Activated CD4-positive, alpha-beta T cell treated with anti-CD3 and anti-CD28 coated beads, Interleukin-2, Interleukin-4, amounts not matched to agents 100 ng/mL and 50 ng/mL, durations not matched to agents 16 hours and 8 hours (primary cell): Measurements from ENCODE around the gene CNOT11.
A peak's percentile ranks its signal among the peaks of the same experiment; 100 is the strongest.
"Not testable (repeated sequence)": the region's sequence is repeated elsewhere in the genome, so short reads cannot be mapped to it uniquely, and the experiment has no call there.

ENCODE experiments used
- DNase-seq: peaks from one replicate; pipeline ENCODE4 v3.0.0-alpha.2; 2020; ENCODE audit warnings: low spot score

Gene CNOT11

DNA sequence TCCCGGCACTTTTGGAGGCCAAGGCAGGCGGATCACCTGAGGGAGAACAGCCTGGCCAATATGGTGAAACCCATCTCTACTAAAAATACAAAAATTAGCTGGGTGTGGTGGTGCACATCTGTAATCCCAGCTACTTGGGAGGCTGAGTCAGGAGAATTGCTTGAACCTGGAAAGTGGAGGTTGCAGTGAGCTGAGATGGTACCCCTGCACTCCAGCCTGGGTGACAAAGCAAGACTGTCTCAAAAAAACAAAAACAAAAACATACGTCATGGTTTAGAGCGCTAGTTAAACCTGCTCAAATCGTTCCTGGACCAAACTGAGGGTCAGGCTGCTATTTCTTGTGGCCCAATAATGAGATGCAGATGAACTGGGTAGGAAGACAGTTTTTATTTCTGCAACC, 7.2 kb upstream of the CNOT11 start:
- not testable (repeated sequence) for DNase-seq

DNA sequence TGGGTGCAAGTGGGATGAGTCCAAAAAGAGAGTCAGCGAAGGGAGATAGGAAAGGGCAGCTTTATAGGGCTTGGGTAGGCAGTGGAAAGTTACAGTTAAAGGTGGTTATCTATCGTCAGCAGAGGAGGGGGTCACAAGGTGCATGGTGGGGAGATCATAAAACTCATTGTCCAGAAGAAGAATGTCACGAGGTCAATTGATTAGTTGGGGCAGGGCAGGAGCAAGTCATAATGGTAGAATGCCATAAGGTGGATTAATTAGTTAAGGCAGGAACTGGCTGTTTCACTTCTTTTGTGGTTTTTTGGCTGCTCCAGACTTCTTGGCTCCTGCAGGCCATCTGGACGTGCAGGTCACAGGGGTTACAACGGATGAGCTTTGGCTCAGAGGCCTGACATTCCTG, 3.9 kb upstream of the CNOT11 start:
- not testable (repeated sequence) for DNase-seq

- no peak for DNase-seq
Measured at GRCh38 chr2:101249826-101250225, 2.9 kb upstream of the CNOT11 start.

DNA sequence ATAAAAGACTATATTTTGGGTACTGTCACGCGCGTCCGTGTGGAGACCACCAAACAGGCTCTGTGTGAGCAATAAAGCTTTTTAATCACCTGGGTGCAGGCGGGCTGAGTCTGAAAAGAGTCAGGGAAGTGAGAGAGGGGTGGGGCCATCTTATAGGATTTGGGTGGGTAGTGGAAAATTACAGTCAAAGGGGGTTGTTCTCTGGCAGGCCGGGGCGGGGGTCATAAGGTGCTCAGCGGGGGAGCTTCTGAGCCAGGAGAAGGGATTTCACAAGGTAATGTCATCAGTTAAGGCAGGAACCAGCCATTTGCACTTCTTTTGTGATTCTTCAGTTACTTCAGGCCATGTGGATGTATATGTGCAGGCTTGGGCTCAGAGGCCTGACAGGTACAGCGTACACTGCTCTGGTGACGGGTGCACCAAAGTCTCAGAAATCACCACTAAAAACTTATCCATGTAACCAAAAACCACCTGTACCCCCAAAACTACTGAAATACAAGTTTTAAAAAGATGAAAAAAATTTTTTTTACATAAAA, 1.4 kb upstream of the CNOT11 start:
- not testable (repeated sequence) for DNase-seq

GRCh38 chr2:101251844-101252407, 760 bp upstream of the CNOT11 start:
- no peak for DNase-seq

- peak; percentile 65 for DNase-seq
Measured at GRCh38 chr2:101253013-101253702, 472 bp downstream of the CNOT11 start.

GRCh38 chr2:101253703-101254450, 1.2 kb downstream of the CNOT11 start:
- DNase-seq, result peak; percentile 17

- DNase-seq, result no peak
Measured at GRCh38 chr2:101255501-101255900, 2.8 kb downstream of the CNOT11 start.

- no peak for DNase-seq
Measured at GRCh38 chr2:101256316-101256715, 3.6 kb downstream of the CNOT11 start.

DNA sequence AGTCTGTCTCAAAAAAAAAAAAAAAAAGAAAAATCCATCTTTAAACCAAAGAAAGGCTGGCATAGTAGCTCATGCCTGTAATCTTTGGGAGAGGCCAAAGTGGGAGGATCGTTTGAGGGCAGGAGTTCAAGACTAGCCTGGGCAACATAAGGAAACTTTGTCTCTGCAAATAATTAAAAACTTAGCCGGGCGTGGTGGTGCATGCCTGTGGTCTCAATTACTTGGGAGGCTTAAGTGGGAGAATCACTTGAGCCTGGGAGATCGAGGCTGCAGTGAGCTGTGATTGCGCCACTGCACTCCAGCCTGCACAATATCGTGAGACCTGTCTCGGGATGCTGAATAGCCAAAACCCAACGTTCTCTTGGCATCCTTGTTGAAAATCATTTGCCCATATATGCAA, 6.1 kb downstream of the CNOT11 start:
- DNase-seq, result no peak

DNA sequence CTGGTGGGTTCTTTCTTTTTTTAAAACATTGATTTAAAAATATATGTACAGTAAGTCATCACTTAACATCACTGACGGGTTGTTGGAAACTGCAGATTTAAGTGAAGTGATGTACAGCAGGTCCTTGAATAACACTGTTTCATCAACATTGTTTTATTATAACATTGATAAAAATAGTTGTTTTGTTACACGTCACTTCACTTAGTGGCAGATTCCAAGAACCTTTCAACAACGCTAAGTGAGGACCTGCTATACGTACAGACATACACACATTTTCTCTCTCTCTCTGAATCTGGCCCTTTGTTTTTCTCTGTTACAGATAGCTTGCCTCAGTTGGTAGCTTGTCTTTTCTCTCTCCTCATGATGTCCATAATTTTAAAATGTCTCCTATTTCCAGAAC, 9.5 kb downstream of the CNOT11 start:
- DNase-seq, result no peak

- no peak for DNase-seq
Measured at GRCh38 chr2:101263377-101263800, 10.7 kb downstream of the CNOT11 start.

DNA sequence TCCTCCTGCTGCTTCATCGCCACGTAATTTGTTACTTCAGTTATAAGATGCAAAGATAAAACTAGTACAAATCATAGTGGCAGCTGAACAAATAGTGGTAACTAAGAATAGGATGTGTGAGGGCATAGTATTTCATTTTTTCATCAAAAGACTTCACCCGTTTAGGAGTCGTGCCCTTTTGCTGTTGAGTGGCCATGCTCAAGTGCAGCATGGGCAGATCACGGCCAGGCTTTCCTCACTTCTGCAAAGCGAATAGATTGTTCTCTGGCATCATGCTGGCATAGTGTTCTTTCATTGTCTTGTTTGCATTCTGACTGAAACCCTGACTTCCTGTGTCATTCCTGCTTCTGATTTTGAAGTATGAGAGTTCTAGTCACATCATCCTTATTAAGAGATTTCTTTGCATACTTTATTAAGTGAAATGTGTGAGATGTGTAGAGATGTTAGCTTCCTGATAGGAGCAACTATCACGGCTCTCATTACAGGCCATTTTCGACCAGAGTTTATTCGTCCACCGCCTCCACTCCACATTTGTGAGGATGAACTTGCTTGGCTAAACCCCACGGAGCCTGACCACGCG, 11.8 kb downstream of the CNOT11 start:
- peak; percentile 42 for DNase-seq

DNA sequence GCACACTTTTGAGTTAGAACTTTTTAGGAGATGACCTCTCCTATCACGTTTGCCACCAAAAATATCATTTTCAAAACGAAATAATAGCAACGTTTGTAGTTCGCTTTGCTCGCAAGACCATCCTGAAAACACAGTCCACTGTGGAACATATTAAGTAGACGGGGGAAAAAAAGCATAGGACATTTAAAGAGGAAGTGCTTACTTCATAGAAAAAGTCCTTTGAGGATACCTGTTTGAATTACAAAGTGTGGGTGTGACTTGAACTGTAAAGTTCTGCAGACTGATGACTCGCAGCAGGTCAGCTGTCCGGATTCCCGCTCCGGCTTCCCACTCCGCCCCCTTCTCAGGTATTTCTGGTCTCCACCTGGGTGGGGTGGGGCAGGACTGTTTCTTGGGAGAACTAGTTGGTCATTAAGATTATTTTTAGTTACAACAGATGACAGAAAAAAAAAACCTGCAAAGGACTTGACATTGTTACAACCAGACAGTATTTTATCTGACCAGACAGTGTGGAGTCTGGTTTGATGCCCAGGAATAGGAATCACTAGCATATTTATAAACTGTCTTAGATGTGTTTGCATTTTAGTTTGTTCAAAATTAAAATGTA, 13.3 kb downstream of the CNOT11 start:
- no peak for DNase-seq

DNA sequence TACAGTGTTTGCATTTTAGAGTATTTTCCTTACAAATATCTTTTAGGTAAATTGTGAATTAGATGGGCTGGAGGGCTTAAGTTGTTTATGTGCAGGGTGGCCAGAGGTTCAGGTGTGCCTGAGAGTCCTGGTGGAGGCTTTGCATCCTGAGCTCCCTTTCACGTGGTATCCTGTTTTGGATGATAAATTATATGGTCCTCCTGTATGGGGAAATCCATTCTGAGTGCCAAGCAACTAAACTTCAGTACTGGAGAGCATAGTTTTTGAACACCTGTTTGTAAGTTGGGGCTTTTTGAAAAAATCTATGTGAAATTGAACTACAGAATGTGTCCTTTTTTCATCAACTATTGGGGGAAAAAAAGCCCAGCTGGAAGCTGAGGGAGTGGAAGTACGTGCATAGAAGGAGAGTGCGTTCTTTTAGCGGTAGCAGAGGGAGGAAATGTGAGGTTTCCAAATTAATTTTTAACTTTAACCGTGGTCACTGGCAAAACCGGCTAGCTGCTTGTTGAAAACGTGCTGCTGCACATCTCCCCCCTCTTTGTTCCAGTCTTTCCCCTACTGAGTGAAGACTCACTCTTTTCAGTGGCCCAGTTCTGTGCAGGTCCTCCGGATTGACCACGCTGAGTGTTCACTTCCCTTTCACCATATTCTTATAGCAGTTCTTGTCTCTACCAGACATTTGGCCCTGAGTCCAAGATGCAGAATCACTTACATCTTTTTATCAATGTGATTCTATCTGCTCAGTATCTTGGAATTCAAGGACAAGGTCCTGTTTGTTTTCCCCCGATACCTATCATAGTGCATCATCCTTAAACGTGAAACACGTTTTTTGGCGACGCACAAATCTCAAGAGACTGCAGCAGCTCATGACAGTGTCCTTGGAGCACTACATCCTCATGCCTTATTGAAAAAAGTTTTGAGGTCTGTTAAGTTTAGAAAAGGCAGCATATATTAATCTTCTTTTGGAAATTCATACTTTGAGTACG, 15.3 kb downstream of the CNOT11 start:
- no peak for DNase-seq

- no peak for DNase-seq
Measured at GRCh38 chr2:101270700-101271259, 18.1 kb downstream of the CNOT11 start.

DNA sequence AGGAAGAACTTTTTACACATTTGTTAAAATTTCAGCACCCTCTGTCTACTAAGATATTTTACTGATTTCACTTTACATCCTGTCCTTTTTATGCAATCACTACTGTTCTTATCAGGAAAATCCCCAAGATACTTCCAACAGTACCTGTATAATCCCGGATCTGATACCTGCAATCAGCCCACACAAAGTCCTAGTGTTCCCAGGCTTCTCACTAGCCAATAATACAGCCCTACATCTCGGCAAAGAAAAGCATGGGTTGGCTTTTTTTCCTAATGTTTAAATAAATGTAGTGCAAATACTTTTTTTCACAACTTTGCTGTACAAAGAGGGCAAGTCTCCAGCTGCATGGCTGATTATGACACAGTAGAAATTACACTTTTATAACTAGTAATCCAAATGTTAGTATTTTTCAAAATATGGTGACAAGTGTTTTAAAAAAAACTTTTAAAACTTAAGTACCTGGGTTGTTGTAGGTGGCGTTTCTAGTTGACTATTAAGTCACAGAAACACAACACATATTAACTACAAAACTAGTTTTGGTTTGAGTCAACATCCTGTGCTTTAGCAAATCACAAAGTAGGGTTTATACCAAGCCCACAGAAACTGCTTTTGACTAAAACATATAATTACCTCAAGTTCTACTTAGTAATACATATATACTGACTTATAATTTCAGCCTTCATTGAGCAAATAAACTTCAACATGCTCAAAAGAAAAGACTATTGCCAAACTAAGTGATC, 19.5 kb downstream of the CNOT11 start:
- DNase-seq, result peak; percentile 89

DNA sequence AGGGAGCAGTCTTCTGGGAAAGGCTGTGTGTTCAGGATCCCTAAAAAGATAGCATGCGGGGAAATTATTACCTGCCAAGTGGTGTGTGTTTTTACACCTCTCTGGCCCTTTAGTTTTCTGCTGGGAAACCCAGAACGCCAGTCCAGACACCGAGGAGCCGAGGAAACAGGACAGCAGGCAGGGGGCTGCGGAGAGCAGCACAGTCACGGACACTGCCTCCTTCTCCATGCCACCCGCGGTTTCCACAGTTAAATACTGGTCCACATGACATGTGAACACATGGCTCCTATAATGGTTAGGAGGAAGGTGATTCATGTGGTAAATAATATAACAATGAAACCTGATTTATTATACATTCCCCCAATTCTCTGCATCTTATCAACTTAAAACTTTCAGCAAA, 20.4 kb downstream of the CNOT11 start:
- DNase-seq, result no peak

DNA sequence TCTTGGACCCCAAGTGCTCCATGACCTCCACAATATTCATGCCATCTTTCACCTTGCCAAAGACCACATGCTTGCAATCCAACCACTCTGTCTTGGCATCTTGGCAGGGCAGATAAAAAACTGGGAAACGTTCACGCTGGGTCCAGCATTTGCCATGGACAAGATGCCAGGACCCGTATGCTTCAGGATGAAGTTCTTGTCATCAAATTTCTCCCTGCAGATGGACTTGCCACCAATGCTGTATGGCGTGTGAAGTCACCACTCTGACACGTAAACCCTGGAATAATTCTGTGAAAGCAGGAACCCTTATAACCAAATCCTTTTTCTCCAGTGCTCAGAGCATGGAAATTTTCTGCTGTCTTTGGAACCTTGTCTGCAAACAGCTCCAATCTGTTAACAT, 21.5 kb downstream of the CNOT11 start:
- no peak for DNase-seq

DNA sequence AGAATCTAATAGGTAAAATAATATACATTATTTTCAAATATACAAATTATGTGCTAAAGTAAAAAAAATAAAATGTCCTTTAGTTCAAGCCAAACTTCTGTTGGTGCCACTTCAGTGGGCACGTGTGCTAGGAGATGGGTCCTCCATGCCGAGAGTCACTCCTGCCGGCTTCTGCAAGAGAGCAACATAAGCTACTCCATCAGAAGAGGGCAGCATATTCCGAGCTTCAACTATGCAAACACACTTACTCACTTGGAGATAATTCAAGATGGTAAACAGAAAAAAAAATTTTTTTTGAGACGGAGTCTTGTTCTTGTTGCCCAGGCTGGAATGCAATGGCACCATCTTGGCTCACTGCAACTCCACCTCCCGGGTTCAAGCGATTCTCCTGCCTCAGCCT, 24.4 kb downstream of the CNOT11 start:
- DNase-seq, result no peak
